ENCODE data around the gene MS4A14.
"Not testable (repeated sequence)": the region's sequence is repeated elsewhere in the genome, so short reads cannot be mapped to it uniquely, and the experiment has no call there.

MS4A14 gene

DNA sequence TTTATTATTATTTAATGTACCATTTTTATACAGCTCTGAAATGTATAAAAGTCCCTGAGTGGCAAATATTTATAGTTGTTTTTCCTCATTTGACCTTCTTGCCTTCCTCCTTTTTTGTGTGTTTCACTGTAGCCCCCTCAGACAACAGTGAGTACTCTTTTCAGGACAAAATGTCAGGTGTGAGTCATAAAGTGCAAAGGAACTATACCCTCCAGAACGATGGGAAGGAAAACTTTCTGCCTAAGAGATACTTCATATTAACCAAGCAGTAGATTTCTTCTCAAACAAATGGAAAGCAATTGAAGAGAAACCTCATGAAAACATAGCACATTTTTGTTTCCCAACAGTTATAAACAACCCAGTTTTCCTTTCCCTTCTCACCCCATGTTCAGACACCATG, 34.0 kb upstream of the MS4A14 start:
- no peak overlapping the region for H3K4me3 ChIP-seq (ENCODE audit: low read length)
- TF ChIP-seq, protein P1, sequence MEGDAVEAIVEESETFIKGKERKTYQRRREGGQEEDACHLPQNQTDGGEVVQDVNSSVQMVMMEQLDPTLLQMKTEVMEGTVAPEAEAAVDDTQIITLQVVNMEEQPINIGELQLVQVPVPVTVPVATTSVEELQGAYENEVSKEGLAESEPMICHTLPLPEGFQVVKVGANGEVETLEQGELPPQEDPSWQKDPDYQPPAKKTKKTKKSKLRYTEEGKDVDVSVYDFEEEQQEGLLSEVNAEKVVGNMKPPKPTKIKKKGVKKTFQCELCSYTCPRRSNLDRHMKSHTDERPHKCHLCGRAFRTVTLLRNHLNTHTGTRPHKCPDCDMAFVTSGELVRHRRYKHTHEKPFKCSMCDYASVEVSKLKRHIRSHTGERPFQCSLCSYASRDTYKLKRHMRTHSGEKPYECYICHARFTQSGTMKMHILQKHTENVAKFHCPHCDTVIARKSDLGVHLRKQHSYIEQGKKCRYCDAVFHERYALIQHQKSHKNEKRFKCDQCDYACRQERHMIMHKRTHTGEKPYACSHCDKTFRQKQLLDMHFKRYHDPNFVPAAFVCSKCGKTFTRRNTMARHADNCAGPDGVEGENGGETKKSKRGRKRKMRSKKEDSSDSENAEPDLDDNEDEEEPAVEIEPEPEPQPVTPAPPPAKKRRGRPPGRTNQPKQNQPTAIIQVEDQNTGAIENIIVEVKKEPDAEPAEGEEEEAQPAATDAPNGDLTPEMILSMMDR (conservative IDR thresholded peaks at IDR 0.05; ENCODE audit: low read depth, low read length): no peak
- DNase-seq (ENCODE audit: low read depth): no peak

DNA sequence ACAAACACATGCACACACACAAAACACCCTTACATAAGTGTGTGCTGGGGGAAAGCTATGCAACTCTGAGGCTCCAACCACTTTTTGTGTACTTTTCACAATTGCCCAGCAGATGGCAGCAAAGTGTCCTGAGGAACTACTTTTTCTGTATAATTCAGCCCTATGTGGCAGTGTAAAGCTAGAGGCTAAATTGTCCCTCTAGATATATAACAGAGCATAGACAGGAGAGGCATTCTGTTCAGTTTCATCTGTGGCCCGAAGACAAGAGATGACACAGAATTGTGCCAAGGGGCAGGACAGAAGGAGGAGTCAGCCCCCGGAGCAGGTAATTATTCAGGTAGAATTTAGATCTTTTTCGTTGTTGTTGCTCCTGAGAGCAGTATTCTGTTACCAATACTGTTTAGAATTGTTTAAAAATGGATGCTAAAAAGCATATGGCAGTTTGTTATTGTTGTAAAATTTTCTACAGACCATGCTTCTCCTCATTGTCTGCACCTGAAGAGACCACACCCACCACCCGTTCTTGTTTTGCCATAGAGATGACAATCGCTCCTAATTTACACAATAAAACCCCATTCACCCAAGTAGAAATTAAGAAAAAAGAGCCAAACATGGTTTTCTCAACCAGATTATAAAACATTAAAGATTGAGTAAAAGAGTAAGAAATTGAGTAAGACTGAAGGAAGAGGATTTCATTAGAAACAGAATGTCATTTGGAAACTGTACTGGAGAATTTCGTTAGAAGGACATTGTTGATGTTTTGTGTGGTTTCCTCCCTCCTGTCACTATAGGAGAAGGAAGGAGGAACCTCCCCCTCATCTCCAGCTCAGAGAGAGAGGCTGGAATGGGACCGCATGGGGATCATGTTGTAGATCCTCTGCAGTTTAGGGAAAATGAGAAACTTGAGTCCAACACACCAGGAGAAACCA, 32.5 kb upstream of the MS4A14 start:
- no peak for DNase-seq (ENCODE audit: low read depth)
- TF ChIP-seq, protein P1 (conservative IDR thresholded peaks at IDR 0.05; ENCODE audit: low read depth, low read length): peak; percentile 74
- no peak overlapping the region for H3K4me3 ChIP-seq (ENCODE audit: low read length)

DNA sequence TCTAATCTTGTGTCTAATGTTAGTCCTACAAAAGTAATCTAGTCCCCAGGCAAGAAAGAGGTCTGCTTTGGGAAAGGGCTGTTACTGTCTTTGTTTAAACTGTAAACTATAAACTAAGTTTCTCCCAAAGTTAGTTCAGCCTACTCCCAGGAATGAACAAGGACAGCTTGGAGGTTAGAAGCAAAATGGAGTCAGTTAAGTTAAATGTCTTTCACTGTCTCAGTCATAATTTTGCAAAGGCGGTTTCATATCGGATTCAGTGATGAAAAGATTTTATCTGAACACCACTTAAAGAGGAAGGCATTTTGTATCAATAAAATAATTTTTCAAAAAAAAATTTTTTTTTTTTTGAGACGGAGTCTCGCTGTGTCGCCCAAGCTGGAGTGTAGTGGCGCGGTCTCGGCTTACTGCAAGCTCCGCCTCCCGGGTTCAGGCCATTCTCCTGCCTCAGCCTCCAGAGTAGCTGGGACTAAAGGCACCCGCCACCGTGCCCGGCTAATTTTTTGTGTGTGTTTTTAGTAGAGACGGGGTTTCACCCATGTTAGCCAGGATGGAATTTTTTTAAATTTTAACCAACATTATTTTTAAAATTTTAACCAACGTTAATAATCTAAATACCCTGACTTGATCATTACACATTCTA, 29.9 kb upstream of the MS4A14 start:
- DNase-seq (ENCODE audit: low read depth); H3K4me3 ChIP-seq (ENCODE audit: low read length): not testable (repeated sequence)

DNA sequence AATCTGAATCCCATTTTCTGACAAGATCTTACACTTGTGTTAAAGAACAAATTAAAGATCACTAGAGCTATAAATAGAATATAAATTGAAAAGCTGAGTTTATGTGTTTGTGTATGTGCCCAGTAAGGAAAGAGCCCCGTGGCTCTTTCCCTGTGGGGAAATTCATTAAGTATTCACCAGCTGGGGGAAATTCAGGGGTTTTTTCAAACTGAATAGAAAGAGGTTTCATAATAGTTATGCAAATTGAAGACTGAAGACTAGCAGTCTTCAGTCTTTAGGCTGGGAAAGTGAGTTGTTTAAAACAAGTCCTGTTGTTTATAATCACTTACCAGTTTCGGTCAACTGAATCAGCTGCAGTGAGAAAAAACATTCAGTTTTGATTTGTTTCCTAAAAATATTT, 29.2 kb upstream of the MS4A14 start:
- no peak overlapping the region for H3K4me3 ChIP-seq (ENCODE audit: low read length)
- DNase-seq (ENCODE audit: low read depth): no peak
- TF ChIP-seq, protein P1 (conservative IDR thresholded peaks at IDR 0.05; ENCODE audit: low read depth, low read length): no peak

DNA sequence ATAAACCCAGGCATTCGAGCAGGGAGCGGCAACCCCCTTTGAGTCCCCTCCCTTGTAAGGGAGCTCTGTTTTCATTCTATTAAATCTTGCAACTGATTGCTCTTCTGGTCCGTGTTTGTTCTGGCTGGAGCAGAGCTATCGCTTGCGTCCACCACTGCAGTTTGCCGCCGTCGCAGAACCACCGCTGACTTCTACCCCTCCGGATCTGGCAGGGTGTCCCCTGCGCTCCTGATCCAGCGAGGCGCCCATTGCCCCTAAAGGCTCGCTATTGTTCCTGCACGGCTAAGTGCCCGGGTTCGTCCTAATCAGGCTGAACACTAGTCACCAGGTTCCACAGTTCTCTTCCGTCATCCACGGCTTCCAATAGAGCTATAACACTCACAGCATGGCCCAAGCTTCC, 28.4 kb upstream of the MS4A14 start:
- no peak for DNase-seq (ENCODE audit: low read depth)
- TF ChIP-seq, protein P1 (conservative IDR thresholded peaks at IDR 0.05; ENCODE audit: low read depth, low read length): no peak
- no peak overlapping the region for H3K4me3 ChIP-seq (ENCODE audit: low read length)

DNA sequence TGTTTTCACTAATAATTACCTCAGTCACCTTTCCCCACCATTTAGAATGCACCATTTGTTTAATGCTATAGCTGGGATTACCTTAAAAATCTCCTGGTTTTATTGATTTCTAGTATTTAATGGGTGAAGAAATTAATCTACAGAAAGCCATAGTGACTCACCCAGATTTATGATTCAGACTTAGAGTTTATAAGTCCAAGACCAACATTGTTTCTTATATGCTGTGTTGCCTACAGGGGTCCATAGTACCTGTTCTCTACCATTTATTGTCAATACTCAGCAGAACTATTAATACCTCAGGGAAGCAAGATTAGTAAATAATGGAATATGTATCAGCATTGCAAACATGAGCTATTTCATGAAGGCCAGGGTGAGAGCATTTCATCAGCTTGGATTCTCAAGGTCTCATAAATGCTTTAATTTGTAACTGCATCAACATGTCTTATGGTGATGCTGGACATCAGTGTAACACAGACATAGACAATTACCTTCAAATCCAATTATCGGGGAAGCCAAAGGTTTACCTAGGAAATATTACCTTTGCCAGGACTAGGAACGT, 25.9 kb upstream of the MS4A14 start:
- DNase-seq (ENCODE audit: low read depth): no peak
- H3K4me3 ChIP-seq (ENCODE audit: low read length): no peak overlapping the region
- TF ChIP-seq, protein P1 (conservative IDR thresholded peaks at IDR 0.05; ENCODE audit: low read depth, low read length): no peak

DNA sequence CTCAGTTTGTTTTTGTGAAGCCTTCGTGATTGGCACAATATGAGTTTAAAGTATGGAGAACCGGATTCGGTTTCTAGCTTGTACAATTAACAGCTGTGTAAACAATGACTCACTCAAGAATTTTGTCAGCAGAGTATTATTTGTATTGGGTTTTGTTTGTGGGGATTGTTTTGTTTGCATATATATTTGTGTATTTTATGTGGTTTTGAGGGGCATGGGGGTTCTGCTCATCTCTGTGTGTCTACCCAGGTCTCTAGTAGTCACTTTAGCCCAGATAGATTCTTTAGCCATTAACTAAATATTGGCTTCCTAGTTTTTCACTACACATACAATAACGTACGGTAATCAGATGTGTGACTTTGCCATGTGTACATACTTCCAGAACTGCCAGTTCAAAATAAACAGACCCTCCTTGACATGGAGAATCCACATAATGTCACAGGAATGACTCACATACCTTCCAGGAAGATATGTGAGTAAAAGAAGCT, 25.4 kb upstream of the MS4A14 start:
- no peak overlapping the region for H3K4me3 ChIP-seq (ENCODE audit: low read length)
- TF ChIP-seq, protein P1 (conservative IDR thresholded peaks at IDR 0.05; ENCODE audit: low read depth, low read length): no peak
- no peak for DNase-seq (ENCODE audit: low read depth)
